SH-SY5Y (cell line): ENCODE measurements around the gene SLC22A3.

Source experiments
- GATA2 ChIP-seq: IDR thresholded peaks from 2 replicates; pipeline ENCODE4 v1.6.1; 2011; ENCODE audit warnings: mild to moderate bottlenecking, low read depth, low read length
- GATA3 ChIP-seq: IDR thresholded peaks from 2 replicates; pipeline ENCODE4 v1.6.1; 2011; ENCODE audit warnings: low read depth, mild to moderate bottlenecking, low read length, moderate library complexity

The SLC22A3 gene

GRCh38 chr6:160356074-160356744 is 8.0 kb downstream of the SLC22A3 start:
- TF ChIP-seq GATA3 = no peak

GRCh38 chr6:160357088-160357487 is 8.9 kb downstream of the SLC22A3 start:
- TF ChIP-seq GATA3 (no peak), GATA2 (no peak)

GRCh38 chr6:160358225-160359119 is 10.3 kb downstream of the SLC22A3 start:
- TF ChIP-seq GATA3 (no peak), GATA2 (no peak)

- TF ChIP-seq GATA3 = no peak
- TF ChIP-seq GATA2 = no peak
Observed at GRCh38 chr6:160360955-160361354, 12.8 kb downstream of the SLC22A3 start.

GRCh38 chr6:160362556-160362955 is 14.4 kb downstream of the SLC22A3 start:
- TF ChIP-seq GATA3 (no peak), GATA2 (no peak)

GRCh38 chr6:160363016-160363996 is 15.1 kb downstream of the SLC22A3 start:
- TF ChIP-seq GATA2 (no peak), GATA3 (no peak)

- TF ChIP-seq GATA3 (no peak), GATA2 (no peak)
Observed at GRCh38 chr6:160365117-160365516, 16.9 kb downstream of the SLC22A3 start.

GRCh38 chr6:160367798-160368547 is 19.8 kb downstream of the SLC22A3 start:
- TF ChIP-seq GATA2 (no peak), GATA3 (no peak)

GRCh38 chr6:160368670-160369069 is 20.5 kb downstream of the SLC22A3 start:
- TF ChIP-seq GATA3 = no peak
- no peak for TF ChIP-seq GATA2

GRCh38 chr6:160374836-160375560 is 26.8 kb downstream of the SLC22A3 start:
- TF ChIP-seq GATA3 = no peak
- TF ChIP-seq GATA2 = no peak

- TF ChIP-seq GATA3 (no peak), GATA2 (no peak)
Observed at GRCh38 chr6:160375561-160375949, 27.4 kb downstream of the SLC22A3 start.

- TF ChIP-seq GATA3 = no peak
- no peak for TF ChIP-seq GATA2
Observed at GRCh38 chr6:160376445-160376844, 28.3 kb downstream of the SLC22A3 start.

- TF ChIP-seq GATA3 (no peak), GATA2 (no peak)
Observed at GRCh38 chr6:160378218-160378617, 30.0 kb downstream of the SLC22A3 start.

GRCh38 chr6:160378882-160379281 is 30.7 kb downstream of the SLC22A3 start:
- TF ChIP-seq GATA3 (no peak), GATA2 (no peak; the same call in 1 of the 2 replicates)
